SK-N-SH treated with all-trans-retinoic acid at 6 μM for 48 hours (cell line): Measurements from ENCODE around the gene NRF1.
"Not testable (repeated sequence)": the region's sequence is repeated elsewhere in the genome, so short reads cannot be mapped to it uniquely, and the experiment has no call there.

Source experiments
- ATAC-seq: fragments of 200-7000 bp; cut with Tn5 transposase; 3 replicates; pipeline ENCODE4 v1.9.1; 2020; ENCODE audit warnings: mild to moderate bottlenecking, moderate library complexity
- ARNTL ChIP-seq: fragments of 450-650 bp; formaldehyde crosslinking; IDR thresholded peaks from 2 replicates; pipeline ENCODE4 v1.5.0; 2020; ENCODE audit warnings: low read depth, mild to moderate bottlenecking, moderate library complexity, borderline replicate concordance
- BACH2 ChIP-seq: fragments of 250-450 bp; sonication (Bioruptor Pico); IDR thresholded peaks from 2 replicates; pipeline ENCODE4 v1.9.0; 2021; ENCODE audit warnings: mild to moderate bottlenecking, borderline replicate concordance
- CSDC2 ChIP-seq: fragments of 250-450 bp; sonication (Bioruptor Pico); IDR thresholded peaks from 2 replicates; pipeline ENCODE4 v1.5.0; 2020; ENCODE audit warnings: mild to moderate bottlenecking, moderate library complexity
- ESRRG ChIP-seq: fragments of 250-450 bp; sonication (Bioruptor Pico); IDR thresholded peaks from 2 replicates; pipeline ENCODE4 v1.6.1; 2021; ENCODE audit warnings: mild to moderate bottlenecking
- GLIS3 ChIP-seq: fragments of 250-450 bp; sonication (Bioruptor Pico); IDR thresholded peaks from 2 replicates; pipeline ENCODE4 v1.5.0; 2020; ENCODE audit warnings: mild to moderate bottlenecking, moderate library complexity
- ISL1 ChIP-seq: fragments of 250-450 bp; sonication (Bioruptor Pico); IDR thresholded peaks from 2 replicates; pipeline ENCODE4 v2.1.2; 2022; ENCODE audit warnings: mild to moderate bottlenecking, moderate library complexity
- OSR1 ChIP-seq: fragments of 250-450 bp; sonication (Bioruptor Pico); IDR thresholded peaks from 2 replicates; pipeline ENCODE4 v1.8.0; 2022; ENCODE audit warnings: moderate library complexity, mild to moderate bottlenecking, inconsistent platforms
- POU6F1 ChIP-seq: fragments of 250-450 bp; sonication (Bioruptor Pico); IDR thresholded peaks from 2 replicates; pipeline ENCODE4 v1.8.0; 2021; ENCODE audit warnings: low read depth, mild to moderate bottlenecking, moderate library complexity, borderline replicate concordance
- PPARA ChIP-seq: fragments of 250-450 bp; sonication (Bioruptor Pico); IDR thresholded peaks from 2 replicates; pipeline ENCODE4 v1.5.0; 2020; ENCODE audit warnings: mild to moderate bottlenecking, borderline replicate concordance
- RARB ChIP-seq: fragments of 250-450 bp; sonication (Bioruptor Pico); IDR thresholded peaks from 2 replicates; pipeline ENCODE4 v1.8.0; 2021; ENCODE audit warnings: mild to moderate bottlenecking, moderate library complexity
- SNAI2 ChIP-seq: fragments of 250-450 bp; sonication (Bioruptor Pico); IDR thresholded peaks from 2 replicates; pipeline ENCODE4 v1.5.0; 2020; ENCODE audit warnings: mild to moderate bottlenecking, moderate library complexity
- TCF4 ChIP-seq: fragments of 250-450 bp; sonication (Bioruptor Pico); IDR thresholded peaks from 2 replicates; pipeline ENCODE4 v1.8.0; 2021; ENCODE audit warnings: mild to moderate bottlenecking, moderate library complexity, borderline replicate concordance
- TOX ChIP-seq: fragments of 250-450 bp; sonication (Bioruptor Pico); IDR thresholded peaks from 2 replicates; pipeline ENCODE4 v1.8.0; 2021; ENCODE audit warnings: mild to moderate bottlenecking, moderate library complexity, borderline replicate concordance
- TSHZ2 ChIP-seq: fragments of 250-450 bp; sonication (Bioruptor Pico); IDR thresholded peaks from 2 replicates; pipeline ENCODE4 v1.5.0; 2020; ENCODE audit warnings: mild to moderate bottlenecking, moderate library complexity
- ZC3H10 ChIP-seq: fragments of 250-450 bp; sonication (Bioruptor Pico); IDR thresholded peaks from 2 replicates; pipeline ENCODE4 v1.5.1; 2021; ENCODE audit warnings: mild to moderate bottlenecking, moderate library complexity
- ZFP30 ChIP-seq: fragments of 450-650 bp; formaldehyde crosslinking; IDR thresholded peaks from 2 replicates; pipeline ENCODE4 v1.5.0; 2022; ENCODE audit warnings: mild to moderate bottlenecking, moderate library complexity
- ZNF565 ChIP-seq: fragments of 450-650 bp; formaldehyde crosslinking; conservative IDR thresholded peaks from 2 replicates; pipeline ENCODE4 v1.5.0; 2020; ENCODE audit warnings: low read depth, mild to moderate bottlenecking, moderate library complexity
- ZNF70 ChIP-seq: fragments of 450-650 bp; formaldehyde crosslinking; IDR thresholded peaks from 2 replicates; pipeline ENCODE4 v1.5.0; 2020; ENCODE audit warnings: mild to moderate bottlenecking, moderate library complexity
- ZNF8 ChIP-seq: fragments of 450-650 bp; formaldehyde crosslinking; IDR thresholded peaks from 2 replicates; pipeline ENCODE4 v1.5.0; 2020; ENCODE audit warnings: mild to moderate bottlenecking, moderate library complexity
- TF ChIP-seq, protein P1 (sequence below): fragments of 250-450 bp; sonication (Bioruptor Pico); IDR thresholded peaks from 2 replicates; pipeline ENCODE4 v1.8.0; 2020; ENCODE audit warnings: mild to moderate bottlenecking, moderate library complexity, borderline replicate concordance

Gene NRF1

GRCh38 chr7:129669901-129670300, 58.4 kb downstream of the NRF1 start:
- TF ChIP-seq ARNTL (CRISPR knock-in tag) (no peak), ZFP30 (no peak), TOX (CRISPR knock-in tag) (no peak), SNAI2 (CRISPR knock-in tag) (no peak), TSHZ2 (CRISPR knock-in tag) (no peak), RARB (CRISPR knock-in tag) (no peak), ISL1 (CRISPR knock-in tag) (no peak), OSR1 (CRISPR knock-in tag) (no peak), ESRRG (no peak), GLIS3 (CRISPR knock-in tag) (no peak), ZNF70 (CRISPR knock-in tag) (no peak), ZNF8 (CRISPR knock-in tag) (no peak), ZNF565 (CRISPR knock-in tag) (no peak), TCF4 (CRISPR knock-in tag) (no peak), PPARA (CRISPR knock-in tag) (no peak)
- TF ChIP-seq, protein P1, sequence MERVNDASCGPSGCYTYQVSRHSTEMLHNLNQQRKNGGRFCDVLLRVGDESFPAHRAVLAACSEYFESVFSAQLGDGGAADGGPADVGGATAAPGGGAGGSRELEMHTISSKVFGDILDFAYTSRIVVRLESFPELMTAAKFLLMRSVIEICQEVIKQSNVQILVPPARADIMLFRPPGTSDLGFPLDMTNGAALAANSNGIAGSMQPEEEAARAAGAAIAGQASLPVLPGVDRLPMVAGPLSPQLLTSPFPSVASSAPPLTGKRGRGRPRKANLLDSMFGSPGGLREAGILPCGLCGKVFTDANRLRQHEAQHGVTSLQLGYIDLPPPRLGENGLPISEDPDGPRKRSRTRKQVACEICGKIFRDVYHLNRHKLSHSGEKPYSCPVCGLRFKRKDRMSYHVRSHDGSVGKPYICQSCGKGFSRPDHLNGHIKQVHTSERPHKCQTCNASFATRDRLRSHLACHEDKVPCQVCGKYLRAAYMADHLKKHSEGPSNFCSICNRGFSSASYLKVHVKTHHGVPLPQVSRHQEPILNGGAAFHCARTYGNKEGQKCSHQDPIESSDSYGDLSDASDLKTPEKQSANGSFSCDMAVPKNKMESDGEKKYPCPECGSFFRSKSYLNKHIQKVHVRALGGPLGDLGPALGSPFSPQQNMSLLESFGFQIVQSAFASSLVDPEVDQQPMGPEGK, result no peak
- ATAC-seq, result no peak

- no peak for TF ChIP-seq TOX (CRISPR knock-in tag)
- no peak for TF ChIP-seq ZC3H10
- no peak for TF ChIP-seq GLIS3 (CRISPR knock-in tag)
- no peak for TF ChIP-seq ZFP30
- TF ChIP-seq OSR1 (CRISPR knock-in tag), result no peak
- no peak for TF ChIP-seq ARNTL (CRISPR knock-in tag)
- no peak for TF ChIP-seq ISL1 (CRISPR knock-in tag)
- TF ChIP-seq ZNF565 (CRISPR knock-in tag), result no peak
- TF ChIP-seq SNAI2 (CRISPR knock-in tag), result no peak
- TF ChIP-seq RARB (CRISPR knock-in tag), result no peak
- no peak for TF ChIP-seq TCF4 (CRISPR knock-in tag)
- ATAC-seq, result no peak
These were observed 59.1 kb downstream of the NRF1 start for GRCh38 chr7:129670656-129671055.

- ATAC-seq, result no peak
These were observed 59.7 kb downstream of the NRF1 start for GRCh38 chr7:129671266-129671665.

DNA sequence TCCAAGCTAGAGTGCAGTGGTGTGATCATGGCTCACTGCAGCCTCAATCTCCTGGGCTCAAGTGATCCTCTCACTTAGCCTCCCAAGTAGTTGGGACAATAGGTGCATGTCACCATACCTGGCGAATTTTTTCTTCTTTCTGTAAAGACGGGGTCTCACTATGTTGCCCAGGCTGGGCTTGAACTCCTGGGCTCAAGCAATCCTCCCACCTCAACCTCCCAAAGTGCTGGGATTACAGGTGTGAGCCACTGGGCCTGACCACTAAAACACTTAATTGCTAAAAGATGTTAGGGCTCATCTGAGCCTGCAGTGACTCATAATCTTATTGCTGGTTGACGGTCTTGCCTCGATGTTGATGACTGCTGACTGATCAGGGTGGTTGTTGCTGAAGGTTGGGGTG, 63.0 kb downstream of the NRF1 start:
- not testable (repeated sequence) for ATAC-seq

More at GRCh38 chr7:129671266-129671665, 59.7 kb downstream of the NRF1 start:
- no peak for TF ChIP-seq BACH2 (CRISPR knock-in tag)
- no peak for TF ChIP-seq ESRRG
- TF ChIP-seq PPARA (CRISPR knock-in tag), result no peak
- no peak for TF ChIP-seq ZFP30
- TF ChIP-seq ZNF565 (CRISPR knock-in tag), result no peak
- TF ChIP-seq ISL1 (CRISPR knock-in tag), result no peak
- no peak for TF ChIP-seq TOX (CRISPR knock-in tag)
- TF ChIP-seq ZC3H10, result no peak

DNA sequence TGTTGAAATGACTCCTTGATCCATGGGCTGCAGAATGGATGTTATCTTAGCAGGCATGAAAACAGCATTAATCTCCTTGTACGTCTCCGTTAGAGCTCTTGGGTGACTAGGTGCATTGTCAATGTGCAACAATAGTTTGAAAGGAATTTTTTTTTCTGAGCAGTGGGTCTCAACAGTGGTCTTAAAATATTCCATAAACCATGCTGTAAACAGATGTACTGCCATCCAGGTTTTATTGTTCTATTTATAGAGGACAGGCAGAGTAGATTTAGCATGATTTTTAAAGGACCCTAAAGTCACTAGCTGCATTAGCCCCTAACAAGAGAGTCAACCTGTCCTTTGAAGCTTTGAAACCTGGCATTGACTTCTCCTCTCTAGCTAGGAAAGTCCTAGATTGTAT, 64.0 kb downstream of the NRF1 start:
- TF ChIP-seq ZNF565 (CRISPR knock-in tag) (no peak), ARNTL (CRISPR knock-in tag) (no peak), SNAI2 (CRISPR knock-in tag) (no peak), ZNF8 (CRISPR knock-in tag) (no peak), ZC3H10 (no peak), POU6F1 (CRISPR knock-in tag) (no peak), RARB (CRISPR knock-in tag) (no peak), ISL1 (CRISPR knock-in tag) (no peak), TOX (CRISPR knock-in tag) (no peak), PPARA (CRISPR knock-in tag) (no peak), CSDC2 (no peak)
- no peak for ATAC-seq
